HepG2 (cell line): ENCODE data around the gene DNAJC5. TPM values are rescaled to one million over a fixed set of nuclear protein-coding genes. Genes with fewer than 3 reads are reported as not detected.
A peak's percentile ranks its signal among the peaks of the same experiment; 100 is the strongest.

ENCODE experiments used
- CENPBD1 ChIP-seq: sonication (generic); formaldehyde crosslinking; IDR thresholded peaks from 2 replicates; pipeline ENCODE4 v1.8.0; 2022; ENCODE audit warnings: missing genetic modification reagents, low read depth, mild to moderate bottlenecking, borderline replicate concordance
- MEIS2 ChIP-seq: sonication (generic); formaldehyde crosslinking; IDR thresholded peaks from 2 replicates; pipeline ENCODE4 v1.9.0; 2021; ENCODE audit warnings: mild to moderate bottlenecking, missing genetic modification reagents
- STAT6 ChIP-seq: sonication (generic); formaldehyde crosslinking; IDR thresholded peaks from 2 replicates; pipeline ENCODE4 v1.4.0; 2020; ENCODE audit warnings: missing genetic modification reagents, mild to moderate bottlenecking, borderline replicate concordance
- TP53 ChIP-seq: sonication (generic); formaldehyde crosslinking; conservative IDR thresholded peaks from 2 replicates; pipeline ENCODE4 v1.4.0; 2020; ENCODE audit warnings: missing genetic modification reagents
- ZNF160 ChIP-seq: sonication (generic); formaldehyde crosslinking; IDR thresholded peaks from 2 replicates; pipeline ENCODE4 v1.8.0; 2022; ENCODE audit warnings: mild to moderate bottlenecking, inconsistent platforms, missing genetic modification reagents
- ZNF17 ChIP-seq: sonication (generic); formaldehyde crosslinking; IDR thresholded peaks from 2 replicates; pipeline ENCODE4 v1.5.0; 2020; ENCODE audit warnings: mild to moderate bottlenecking, missing genetic modification reagents
- ZNF367 ChIP-seq: sonication (generic); formaldehyde crosslinking; IDR thresholded peaks from 2 replicates; pipeline ENCODE4 v1.4.0; 2020; ENCODE audit warnings: missing genetic modification reagents, borderline replicate concordance
- ZNF432 ChIP-seq: sonication (generic); formaldehyde crosslinking; IDR thresholded peaks from 2 replicates; pipeline ENCODE4 v1.5.0; 2020; ENCODE audit warnings: missing genetic modification reagents, mild to moderate bottlenecking, borderline replicate concordance
- ZNF563 ChIP-seq: sonication (generic); formaldehyde crosslinking; IDR thresholded peaks from 2 replicates; pipeline ENCODE4 v1.8.0; 2022; ENCODE audit warnings: mild to moderate bottlenecking, moderate library complexity, missing genetic modification reagents
- ZNF720 ChIP-seq: sonication (generic); formaldehyde crosslinking; IDR thresholded peaks from 2 replicates; pipeline ENCODE4 v1.4.0; 2020; ENCODE audit warnings: missing genetic modification reagents
- ZNF776 ChIP-seq: sonication (generic); formaldehyde crosslinking; IDR thresholded peaks from 2 replicates; pipeline ENCODE4 v1.4.0; 2020; ENCODE audit warnings: mild to moderate bottlenecking, missing genetic modification reagents
- ZNF784 ChIP-seq: sonication (generic); formaldehyde crosslinking; IDR thresholded peaks from 2 replicates; pipeline ENCODE4 v1.5.1; 2020; ENCODE audit warnings: missing genetic modification reagents, mild to moderate bottlenecking, borderline replicate concordance
- polyA plus RNA-seq, 8 experiments: library from polyadenylated mRNA; depleted of rRNA in 3 of 8; stranded (reverse) in 7 of 8; unstranded in 1 of 8; fragments of >200 nt; fragmentation: Illumina TruSeq in 4 of 8; extraction: Trizol in 4 of 8; gene quantifications; 2 replicates each; pipeline versions ENCODE4 v1.2.1 to v1.2.3, GENCODE V29; 2011 to 2016; ENCODE audit warnings: low read depth in 4 of 8, missing spikeins in 1 of 8, mixed read lengths in 1 of 8; ENCODE audit not compliant: insufficient read depth in 1 of 8
- total RNA-seq, 5 experiments: library from RNA; depleted of rRNA; stranded (reverse); fragments of >200 nt; fragmentation: Illumina TruSeq; extraction: Trizol; gene quantifications; 2 replicates each; pipeline ENCODE4 v1.2.3, GENCODE V29; 2016; ENCODE audit warnings: low read depth in 1 of 5
- TF ChIP-seq, protein P1 (sequence below): sonication (generic); formaldehyde crosslinking; IDR thresholded peaks from 2 replicates; pipeline ENCODE4 v1.5.1; 2020; ENCODE audit warnings: missing genetic modification reagents, mild to moderate bottlenecking, borderline replicate concordance
- TF ChIP-seq, protein P2 (sequence below): sonication (generic); formaldehyde crosslinking; IDR thresholded peaks from 2 replicates; pipeline ENCODE4 v1.8.1; 2023; ENCODE audit warnings: missing genetic modification reagents, inconsistent platforms, borderline replicate concordance
- TF ChIP-seq, protein P3 (sequence below): IDR thresholded peaks from 2 replicates; pipeline ENCODE4 v1.6.1; 2016; ENCODE audit warnings: missing compliant biosample characterization, missing genetic modification reagents, borderline replicate concordance
- TF ChIP-seq, protein P4 (sequence below): IDR thresholded peaks from 2 replicates; pipeline ENCODE4 v1.6.1; 2012; ENCODE audit warnings: inconsistent platforms
- TF ChIP-seq, protein P5 (sequence below): sonication (generic); formaldehyde crosslinking; IDR thresholded peaks from 2 replicates; pipeline ENCODE4 v1.4.0; 2020; ENCODE audit warnings: mild to moderate bottlenecking, missing genetic modification reagents

The DNAJC5 gene
- total and polyA plus RNA-seq, 2 of the 13 experiments (the other 11 are each of a cell fraction or from before 2014, with no cell fraction given), result 42.8 to 64.5 TPM

GRCh38 chr20:63969838-63970713 is 75.2 kb downstream of the DNAJC5 start, which contains the start of gene ZNF512B (continued):
- TF ChIP-seq ZNF432 (CRISPR knock-in tag) (no peak), ZNF160 (no peak; the same call in 1 of the 2 replicates), MEIS2 (CRISPR knock-in tag) (no peak; the same call in 1 of the 2 replicates), ZNF17 (CRISPR knock-in tag) (no peak), CENPBD1 (CRISPR knock-in tag) (no peak), ZNF784 (CRISPR knock-in tag) (no peak), ZNF563 (CRISPR knock-in tag) (peak; percentile 86; the same call in 1 of the 2 replicates), ZNF776 (0 out of 2 replicates have a peak, but pooled peaks have one; percentile 61), ZNF367 (CRISPR knock-in tag) (0 out of 2 replicates have a peak, but pooled peaks have one; percentile 48), STAT6 (CRISPR knock-in tag) (no peak), ZNF720 (CRISPR knock-in tag) (no peak), TP53 (CRISPR knock-in tag) (no peak)
- TF ChIP-seq, protein P1, sequence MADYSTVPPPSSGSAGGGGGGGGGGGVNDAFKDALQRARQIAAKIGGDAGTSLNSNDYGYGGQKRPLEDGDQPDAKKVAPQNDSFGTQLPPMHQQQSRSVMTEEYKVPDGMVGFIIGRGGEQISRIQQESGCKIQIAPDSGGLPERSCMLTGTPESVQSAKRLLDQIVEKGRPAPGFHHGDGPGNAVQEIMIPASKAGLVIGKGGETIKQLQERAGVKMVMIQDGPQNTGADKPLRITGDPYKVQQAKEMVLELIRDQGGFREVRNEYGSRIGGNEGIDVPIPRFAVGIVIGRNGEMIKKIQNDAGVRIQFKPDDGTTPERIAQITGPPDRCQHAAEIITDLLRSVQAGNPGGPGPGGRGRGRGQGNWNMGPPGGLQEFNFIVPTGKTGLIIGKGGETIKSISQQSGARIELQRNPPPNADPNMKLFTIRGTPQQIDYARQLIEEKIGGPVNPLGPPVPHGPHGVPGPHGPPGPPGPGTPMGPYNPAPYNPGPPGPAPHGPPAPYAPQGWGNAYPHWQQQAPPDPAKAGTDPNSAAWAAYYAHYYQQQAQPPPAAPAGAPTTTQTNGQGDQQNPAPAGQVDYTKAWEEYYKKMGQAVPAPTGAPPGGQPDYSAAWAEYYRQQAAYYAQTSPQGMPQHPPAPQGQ, result no peak
- TF ChIP-seq, protein P2, sequence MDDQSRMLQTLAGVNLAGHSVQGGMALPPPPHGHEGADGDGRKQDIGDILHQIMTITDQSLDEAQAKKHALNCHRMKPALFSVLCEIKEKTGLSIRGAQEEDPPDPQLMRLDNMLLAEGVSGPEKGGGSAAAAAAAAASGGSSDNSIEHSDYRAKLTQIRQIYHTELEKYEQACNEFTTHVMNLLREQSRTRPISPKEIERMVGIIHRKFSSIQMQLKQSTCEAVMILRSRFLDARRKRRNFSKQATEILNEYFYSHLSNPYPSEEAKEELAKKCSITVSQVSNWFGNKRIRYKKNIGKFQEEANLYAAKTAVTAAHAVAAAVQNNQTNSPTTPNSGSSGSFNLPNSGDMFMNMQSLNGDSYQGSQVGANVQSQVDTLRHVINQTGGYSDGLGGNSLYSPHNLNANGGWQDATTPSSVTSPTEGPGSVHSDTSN (CRISPR knock-in tag), result no peak; the same call in 1 of the 2 replicates
- TF ChIP-seq, protein P3, sequence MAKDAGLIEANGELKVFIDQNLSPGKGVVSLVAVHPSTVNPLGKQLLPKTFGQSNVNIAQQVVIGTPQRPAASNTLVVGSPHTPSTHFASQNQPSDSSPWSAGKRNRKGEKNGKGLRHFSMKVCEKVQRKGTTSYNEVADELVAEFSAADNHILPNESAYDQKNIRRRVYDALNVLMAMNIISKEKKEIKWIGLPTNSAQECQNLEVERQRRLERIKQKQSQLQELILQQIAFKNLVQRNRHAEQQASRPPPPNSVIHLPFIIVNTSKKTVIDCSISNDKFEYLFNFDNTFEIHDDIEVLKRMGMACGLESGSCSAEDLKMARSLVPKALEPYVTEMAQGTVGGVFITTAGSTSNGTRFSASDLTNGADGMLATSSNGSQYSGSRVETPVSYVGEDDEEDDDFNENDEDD (CRISPR knock-in tag), result no peak
- TF ChIP-seq, protein P4, sequence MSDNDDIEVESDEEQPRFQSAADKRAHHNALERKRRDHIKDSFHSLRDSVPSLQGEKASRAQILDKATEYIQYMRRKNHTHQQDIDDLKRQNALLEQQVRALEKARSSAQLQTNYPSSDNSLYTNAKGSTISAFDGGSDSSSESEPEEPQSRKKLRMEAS, result peak; percentile 76
- TF ChIP-seq, protein P5, sequence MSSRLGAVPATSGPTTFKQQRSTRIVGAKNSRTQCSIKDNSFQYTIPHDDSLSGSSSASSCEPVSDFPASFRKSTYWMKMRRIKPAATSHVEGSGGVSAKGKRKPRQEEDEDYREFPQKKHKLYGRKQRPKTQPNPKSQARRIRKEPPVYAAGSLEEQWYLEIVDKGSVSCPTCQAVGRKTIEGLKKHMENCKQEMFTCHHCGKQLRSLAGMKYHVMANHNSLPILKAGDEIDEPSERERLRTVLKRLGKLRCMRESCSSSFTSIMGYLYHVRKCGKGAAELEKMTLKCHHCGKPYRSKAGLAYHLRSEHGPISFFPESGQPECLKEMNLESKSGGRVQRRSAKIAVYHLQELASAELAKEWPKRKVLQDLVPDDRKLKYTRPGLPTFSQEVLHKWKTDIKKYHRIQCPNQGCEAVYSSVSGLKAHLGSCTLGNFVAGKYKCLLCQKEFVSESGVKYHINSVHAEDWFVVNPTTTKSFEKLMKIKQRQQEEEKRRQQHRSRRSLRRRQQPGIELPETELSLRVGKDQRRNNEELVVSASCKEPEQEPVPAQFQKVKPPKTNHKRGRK (CRISPR knock-in tag), result peak; percentile 100
